HepG2 (cell line): Measurements from ENCODE around the gene IGSF21. TPM values are rescaled to one million over a fixed set of nuclear protein-coding genes. Genes with fewer than 3 reads are reported as not detected.

Experiments used
- KMT2B ChIP-seq: IDR thresholded peaks from 2 replicates; pipeline ENCODE4 v1.6.1; 2016; ENCODE audit warnings: missing genetic modification reagents, missing compliant biosample characterization
- MIER2 ChIP-seq: IDR thresholded peaks from 2 replicates; pipeline ENCODE4 v1.6.1; 2016; ENCODE audit warnings: missing biosample characterization, missing genetic modification reagents
- MYNN ChIP-seq: sonication (generic); formaldehyde crosslinking; IDR thresholded peaks from 2 replicates; pipeline ENCODE4 v1.4.0; 2020; ENCODE audit warnings: mild to moderate bottlenecking, low read depth, missing genetic modification reagents
- MZF1 ChIP-seq: sonication (generic); formaldehyde crosslinking; IDR thresholded peaks from 2 replicates; pipeline ENCODE4 v1.8.1; 2023; ENCODE audit warnings: mild to moderate bottlenecking, missing genetic modification reagents, borderline replicate concordance
- RBFOX2 ChIP-seq: fragments of 200-400 bp; formaldehyde crosslinking; IDR thresholded peaks from 2 replicates; pipeline ENCODE4 v1.6.1; 2017; ENCODE audit warnings: low read depth, mild to moderate bottlenecking, low read length
- RNF219 ChIP-seq: sonication (generic); formaldehyde crosslinking; IDR thresholded peaks from 2 replicates; pipeline ENCODE4 v1.5.0; 2020; ENCODE audit warnings: mild to moderate bottlenecking, missing genetic modification reagents
- TERF1 ChIP-seq: sonication (generic); formaldehyde crosslinking; IDR thresholded peaks from 2 replicates; pipeline ENCODE4 v1.8.0; 2022; ENCODE audit warnings: mild to moderate bottlenecking, missing genetic modification reagents, moderate library complexity
- TSC22D2 ChIP-seq: sonication (generic); formaldehyde crosslinking; IDR thresholded peaks from 2 replicates; pipeline ENCODE4 v1.5.1; 2020; ENCODE audit warnings: missing genetic modification reagents, mild to moderate bottlenecking, borderline replicate concordance
- ZBTB10 ChIP-seq: sonication (generic); formaldehyde crosslinking; IDR thresholded peaks from 2 replicates; pipeline ENCODE4 v1.4.0; 2020; ENCODE audit warnings: missing genetic modification reagents, borderline replicate concordance
- ZNF318 ChIP-seq: sonication (generic); formaldehyde crosslinking; IDR thresholded peaks from 2 replicates; pipeline ENCODE4 v1.4.0; 2020; ENCODE audit warnings: mild to moderate bottlenecking, missing genetic modification reagents
- polyA plus RNA-seq, 8 experiments: library from polyadenylated mRNA; depleted of rRNA in 3 of 8; stranded (reverse) in 7 of 8; unstranded in 1 of 8; fragments of >200 nt; fragmentation: Illumina TruSeq in 4 of 8; extraction: Trizol in 4 of 8; gene quantifications; 2 replicates each; pipeline versions ENCODE4 v1.2.1 to v1.2.3, GENCODE V29; 2011 to 2016; ENCODE audit warnings: low read depth in 4 of 8, missing spikeins in 1 of 8, mixed read lengths in 1 of 8; ENCODE audit not compliant: insufficient read depth in 1 of 8
- total RNA-seq, 5 experiments: library from RNA; depleted of rRNA; stranded (reverse); fragments of >200 nt; fragmentation: Illumina TruSeq; extraction: Trizol; gene quantifications; 2 replicates each; pipeline ENCODE4 v1.2.3, GENCODE V29; 2016; ENCODE audit warnings: low read depth in 1 of 5

IGSF21 gene
- total and polyA plus RNA-seq, 2 of the 13 experiments (the other 11 are each of a cell fraction or from before 2014, with no cell fraction given): not detected

DNA sequence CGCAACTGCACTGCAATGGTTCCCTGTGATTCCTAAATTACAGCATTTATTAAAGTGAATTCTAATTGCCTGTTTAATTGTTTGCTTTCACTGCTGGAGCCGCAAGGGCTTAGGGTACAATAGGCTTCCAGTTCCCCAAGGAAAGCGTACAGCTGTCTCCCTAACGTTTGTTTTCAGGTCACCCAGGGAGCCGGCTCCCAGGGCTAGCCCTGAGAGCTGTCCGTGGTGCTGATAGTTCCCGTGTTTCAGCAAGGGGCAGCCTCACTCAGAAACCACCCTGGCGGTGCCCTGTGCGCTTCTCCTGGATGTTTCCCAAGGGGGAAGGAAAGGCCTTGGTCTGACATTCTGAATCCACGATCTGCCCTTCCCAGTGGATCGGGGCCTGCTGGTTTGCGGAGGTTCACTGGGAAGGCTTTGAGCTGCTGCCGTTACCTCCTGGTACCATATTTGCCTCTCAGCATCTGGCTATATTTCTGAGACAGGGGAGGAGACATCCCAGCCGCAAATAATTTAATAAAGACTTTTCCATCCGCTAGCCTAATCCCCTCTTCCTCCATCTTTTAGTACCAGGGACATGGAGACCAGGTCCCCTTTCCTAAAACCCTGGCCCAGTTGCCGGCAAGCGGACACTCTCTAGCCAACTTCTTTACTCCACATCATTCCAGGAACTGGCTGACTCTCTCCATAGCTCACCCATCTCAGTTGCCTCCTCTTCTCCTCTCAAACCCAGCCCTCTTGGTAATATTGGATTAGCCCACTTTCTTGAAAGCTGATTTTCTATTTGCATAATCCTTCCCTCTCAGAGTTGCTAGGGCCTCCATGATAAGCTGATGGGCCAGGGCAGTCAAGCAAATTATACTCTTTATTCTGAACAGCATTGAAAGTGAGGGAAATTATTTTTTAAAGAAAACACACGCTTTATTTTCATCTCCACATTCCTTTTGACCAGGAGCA, 149.0 kb downstream of the IGSF21 start (continued):
- TF ChIP-seq RNF219 (CRISPR knock-in tag) (no peak), ZBTB10 (CRISPR knock-in tag) (0 out of 2 replicates have a peak, but pooled peaks have one; percentile 35), TERF1 (CRISPR knock-in tag) (no peak), ZNF318 (CRISPR knock-in tag) (no peak), TSC22D2 (CRISPR knock-in tag) (peak; percentile 85; the same call in 1 of the 2 replicates), MZF1 (CRISPR knock-in tag) (no peak), MIER2 (CRISPR knock-in tag) (peak; percentile 97), RBFOX2 (no peak), KMT2B (0 out of 2 replicates have a peak, but pooled peaks have one; percentile 34), MYNN (CRISPR knock-in tag) (no peak)
